Dedifferentiated amniotic fluid mesenchymal stem cell (primary cell): ENCODE measurements around the gene GKN1.
"Not testable (repeated sequence)": the region's sequence is repeated elsewhere in the genome, so short reads cannot be mapped to it uniquely, and the experiment has no call there.

Experiments
- DNase-seq: peaks from one replicate; pipeline ENCODE4 v3.0.0-alpha.2; 2016; ENCODE audit errors: extremely low spot score

Gene GKN1

GRCh38 chr2:68974251-68974650 is at the start of gene GKN1:
Gene GKN1 (plus strand): TSS chr2:68974636. CDS start chr2:68974678, 42 bp downstream.
- DNase-seq = no peak

GRCh38 chr2:68925295-68925896 is 49.0 kb upstream of the GKN1 start:
- DNase-seq = peak; percentile 32

- DNase-seq = no peak
Measured at GRCh38 chr2:68926796-68927195, 47.6 kb upstream of the GKN1 start.

GRCh38 chr2:68931149-68931711 is 43.2 kb upstream of the GKN1 start:
- DNase-seq = no peak

DNA sequence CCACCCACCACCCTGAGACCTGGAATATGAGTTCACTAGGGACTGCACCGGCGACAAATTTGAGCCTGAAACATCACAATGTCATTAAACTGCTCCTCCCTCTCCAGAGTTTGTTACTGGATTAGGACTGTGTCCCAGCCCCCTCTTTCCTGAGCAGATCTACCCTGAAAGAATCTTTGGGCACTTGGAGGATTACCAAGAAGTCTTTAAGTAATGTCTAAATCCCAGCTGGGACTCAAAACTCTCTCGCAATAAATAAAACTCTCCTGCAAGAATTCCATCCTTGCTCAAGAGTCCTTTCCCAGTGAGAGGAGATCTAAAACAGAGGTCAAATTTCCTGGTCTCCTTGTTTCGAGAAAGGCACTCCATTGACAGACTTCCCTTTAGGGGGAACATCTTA is 42.6 kb upstream of the GKN1 start:
- peak; percentile 50 for DNase-seq

- no peak for DNase-seq
Measured at GRCh38 chr2:68932402-68932801, 42.0 kb upstream of the GKN1 start.

- no peak for DNase-seq
Measured at GRCh38 chr2:68934021-68934420, 40.4 kb upstream of the GKN1 start.

GRCh38 chr2:68935471-68935870 is 39.0 kb upstream of the GKN1 start:
- no peak for DNase-seq

DNA sequence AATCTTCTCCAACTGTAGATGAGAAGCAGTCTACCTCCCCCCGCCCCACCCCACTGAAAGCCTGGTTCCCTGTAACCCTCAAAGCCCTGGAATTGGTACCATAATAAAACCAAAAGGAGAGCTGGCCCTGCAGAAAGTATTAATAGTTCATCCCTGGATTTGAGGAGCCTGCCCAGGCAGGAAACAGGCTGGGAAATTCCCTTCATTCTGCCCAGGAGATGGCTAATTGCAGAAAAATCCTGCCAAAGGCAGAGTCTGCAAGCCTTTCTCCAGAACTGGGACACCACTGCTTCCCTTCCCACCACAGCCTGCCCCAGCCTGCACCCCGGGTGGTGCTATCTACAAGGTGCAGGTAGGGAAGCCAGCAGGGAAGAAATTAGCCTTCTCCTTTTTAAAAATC is 38.0 kb upstream of the GKN1 start:
- DNase-seq = peak; percentile 34

GRCh38 chr2:68936889-68937288 is 37.5 kb upstream of the GKN1 start:
- no peak for DNase-seq

GRCh38 chr2:68937346-68938055 is 36.9 kb upstream of the GKN1 start:
- no peak for DNase-seq

DNA sequence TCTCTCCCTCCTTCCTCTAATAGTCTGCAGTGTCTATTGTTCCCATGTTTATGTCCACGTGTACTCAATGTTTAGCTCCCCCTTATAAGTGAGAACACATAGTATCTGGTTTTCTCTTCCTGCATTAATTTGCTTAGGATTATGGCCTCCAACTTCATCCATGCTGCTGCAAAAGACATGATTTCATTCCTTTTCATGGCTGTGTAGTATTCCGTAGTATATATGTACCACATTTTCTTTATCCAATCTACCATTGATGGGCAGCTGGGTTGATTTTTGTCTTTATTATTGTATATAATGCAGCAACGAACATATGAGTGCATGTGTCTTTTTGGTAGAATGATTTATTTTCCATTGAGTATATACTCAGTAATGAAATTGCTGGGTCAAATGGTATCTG is 35.5 kb upstream of the GKN1 start:
- no peak for DNase-seq

GRCh38 chr2:68939962-68940361 is 34.5 kb upstream of the GKN1 start:
- DNase-seq = no peak

DNA sequence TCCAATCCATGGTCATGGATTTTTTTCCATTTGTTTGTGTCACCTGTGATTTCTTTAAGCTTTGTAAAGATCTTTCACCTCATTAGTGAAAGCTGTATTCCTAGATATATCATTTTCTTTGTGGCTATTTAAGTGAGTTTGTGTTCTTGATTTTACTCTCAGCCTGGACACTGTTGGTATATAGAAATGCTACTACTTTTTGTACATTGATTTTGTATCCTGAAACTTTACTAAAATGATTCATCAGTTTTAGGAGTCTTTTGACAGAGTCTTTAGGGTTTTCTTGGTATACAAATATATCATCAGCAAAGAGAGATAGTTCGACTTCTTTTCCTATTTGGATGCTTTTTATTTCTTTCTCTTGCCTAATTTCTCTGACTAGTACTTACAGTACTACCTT is 34.1 kb upstream of the GKN1 start:
- no peak for DNase-seq

GRCh38 chr2:68942827-68943226 is 31.6 kb upstream of the GKN1 start:
- no peak for DNase-seq

GRCh38 chr2:68943581-68944568 is 30.6 kb upstream of the GKN1 start:
- DNase-seq = peak; percentile 74

GRCh38 chr2:68946117-68946516 is 28.3 kb upstream of the GKN1 start:
- DNase-seq = no peak

GRCh38 chr2:68948710-68949109 is 25.7 kb upstream of the GKN1 start:
- no peak for DNase-seq

DNA sequence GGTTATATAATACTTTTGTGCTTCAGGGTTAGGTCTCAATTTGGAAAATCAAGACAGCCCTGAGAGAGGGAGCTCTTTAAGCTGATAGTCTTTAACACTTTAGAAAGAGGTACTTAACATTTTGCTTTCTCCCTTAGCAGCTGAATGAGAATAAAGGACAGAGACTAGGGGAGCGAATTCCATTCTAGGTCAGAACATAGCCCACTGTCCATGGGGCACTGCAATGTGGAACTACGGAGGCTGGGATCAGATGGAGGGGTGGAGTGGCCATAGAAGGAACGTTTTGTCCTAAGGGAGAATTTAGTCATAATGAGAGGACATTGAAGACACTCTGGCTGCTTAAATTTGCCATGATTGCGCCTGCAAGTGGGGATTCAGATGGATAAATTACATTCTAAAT is 22.5 kb upstream of the GKN1 start:
- DNase-seq = no peak

DNA sequence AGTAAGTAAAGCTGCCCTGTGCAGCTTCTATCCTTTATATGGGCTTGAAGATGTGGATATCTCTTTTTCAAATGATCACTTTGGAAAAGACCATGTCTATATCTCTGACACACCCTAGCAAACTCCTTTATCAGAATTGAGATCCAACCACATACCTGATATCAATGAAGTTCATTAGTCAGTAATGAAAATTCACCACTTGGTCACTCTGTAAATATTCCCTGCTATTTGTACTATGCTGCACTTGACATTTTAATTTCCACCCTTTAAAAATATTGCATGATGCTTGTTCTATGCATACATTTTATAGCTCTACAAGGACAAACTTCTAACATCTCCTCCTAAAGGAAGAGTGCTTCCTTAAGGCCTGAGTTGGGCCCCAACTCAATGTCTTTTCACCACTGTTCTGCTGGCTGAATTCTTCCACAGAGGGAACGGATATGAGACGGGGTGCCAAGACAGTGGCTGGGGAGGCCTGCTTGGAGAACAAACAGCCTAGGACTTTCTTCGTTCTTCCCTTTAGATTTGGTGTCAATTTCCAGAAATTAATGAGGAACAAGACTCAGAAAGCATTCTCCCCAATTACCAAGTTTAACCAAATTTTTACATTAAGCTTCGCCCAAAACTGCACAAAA is 21.4 kb upstream of the GKN1 start, which contains the start of gene GKN2:
TSS of gene GKN2 (minus strand) at position 7 of the 635 bp plus-strand sequence. CDS start 32 bp downstream, outside the sequence.
- no peak for DNase-seq

DNA sequence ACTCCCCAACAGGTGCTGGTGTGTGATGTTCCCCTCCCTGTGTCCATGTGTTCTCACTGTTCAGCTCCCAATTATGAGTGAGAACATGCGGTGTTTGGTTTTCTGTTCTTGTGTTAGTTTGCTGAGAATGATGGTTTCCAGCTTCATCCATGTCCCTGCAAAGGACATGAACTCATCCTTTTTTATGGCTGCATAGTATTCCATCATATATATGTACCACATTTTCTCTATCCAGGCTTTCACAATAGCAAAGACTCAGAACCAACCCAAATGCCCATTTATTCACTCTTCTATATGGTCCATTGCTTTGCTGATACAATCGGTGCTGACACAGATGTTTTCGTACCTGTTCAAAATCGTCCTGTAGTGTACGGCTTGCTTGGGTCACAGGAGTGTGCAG is 19.0 kb upstream of the GKN1 start:
- not testable (repeated sequence) for DNase-seq

DNA sequence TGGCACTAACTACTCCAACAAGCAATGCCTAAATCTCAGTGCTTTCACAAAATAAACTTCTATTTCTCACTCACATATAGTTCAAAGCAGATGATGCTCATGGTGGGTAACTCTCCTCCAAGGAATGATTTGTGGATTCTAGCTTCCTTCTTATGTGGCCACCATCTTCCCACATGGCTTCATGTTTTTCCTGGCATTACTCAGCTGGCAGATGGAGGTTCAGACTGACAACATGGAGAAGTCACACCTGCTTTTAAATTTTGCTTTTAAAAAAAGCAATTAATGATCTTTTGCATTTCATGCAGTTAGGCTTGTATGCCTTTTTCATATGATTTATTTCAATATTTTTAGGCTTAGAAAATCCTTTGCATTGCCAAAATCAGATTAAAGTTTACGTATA is 15.4 kb upstream of the GKN1 start:
- no peak for DNase-seq
